ENCODE data around the gene SHQ1.

SHQ1 gene

DNA sequence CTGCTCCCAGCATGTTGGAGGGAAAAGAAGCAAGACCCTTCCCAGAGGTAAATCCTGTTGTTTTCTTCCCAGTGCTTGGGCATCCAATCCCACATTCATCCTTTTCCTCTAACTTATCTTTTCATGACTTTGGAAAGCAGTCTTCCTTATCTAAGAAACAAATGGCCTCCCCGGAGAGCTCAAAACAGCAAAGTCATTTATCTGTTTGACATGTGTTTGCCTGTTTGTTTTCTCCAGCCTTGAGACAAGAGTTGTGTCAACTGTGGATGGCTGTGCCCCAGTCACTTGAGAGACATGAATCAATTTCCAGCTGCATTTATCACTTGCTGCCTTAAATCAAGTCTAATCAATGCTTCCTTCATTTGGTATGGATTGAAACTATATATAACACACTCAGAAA is 103.9 kb downstream of the SHQ1 start:
- ChIA-PET POLR2A (no interaction called here), CTCF (interaction anchor here (0.6 to 0.7 kb wide), 3 partner anchors 67 to 811 kb away, joined by 3 read pairs; no protein-coding TSS in a partner anchor)
- Histone ChIP-seq H3K9me3 (ENCODE audit: control insufficient read depth, insufficient read depth, low read depth, low read length) (no peaks in the 10 kb centered on the region), H3K27ac (ENCODE audit: extremely low read depth, low read depth, low read length) (no peak overlapping the region), H3K36me3 (ENCODE audit: control insufficient read depth in 2 of 2, insufficient read depth in 1 of 2, low read length in 2 of 2) (no peaks in the 10 kb centered on the region), H3K4me3 (ENCODE audit: low read depth, low read length) (no peak overlapping the region), H3K4me1 (ENCODE audit: control insufficient read depth, insufficient read depth, low read length) (0 out of 2 replicates have a peak, but pooled peaks cover 2% of the 10 kb centered on the region)
- TF ChIP-seq ZNF561 (tag by site-specific recombination; IDR thresholded peaks at IDR 0.05; ENCODE audit: borderline replicate concordance) (no peak), FEZF1 (tag by site-specific recombination; IDR thresholded peaks at IDR 0.05) (0 out of 2 replicates have a peak, but pooled peaks have one; percentile 17)

GRCh38 chr3:72739531-72740466 is 108.4 kb downstream of the SHQ1 start:
- POLR2A ChIA-PET = interaction anchor here (1.2 kb wide), 1 partner anchor 59 kb away, joined by 3 read pairs; no protein-coding TSS in a partner anchor
- no peaks in the 10 kb centered on the region for H3K9me3 ChIP-seq (ENCODE audit: control insufficient read depth, insufficient read depth, low read depth, low read length)
- TF ChIP-seq HOXD13 (CRISPR knock-in tag; IDR thresholded peaks at IDR 0.05; ENCODE audit: borderline replicate concordance) (no peak), SCRT2 (tag by site-specific recombination; IDR thresholded peaks at IDR 0.05) (peak; percentile 66), ZNF548 (tag by site-specific recombination; IDR thresholded peaks at IDR 0.05) (peak; percentile 48; the same call in 1 of the 2 replicates), ZNF571 (tag by site-specific recombination; IDR thresholded peaks at IDR 0.05) (no peak), INSM2 (tag by site-specific recombination; IDR thresholded peaks at IDR 0.05) (no peak)
- H3K27ac ChIP-seq (ENCODE audit: extremely low read depth, low read depth, low read length) = no peak overlapping the region
- CTCF ChIA-PET = interaction anchor here (1.1 to 1.2 kb wide), 2 partner anchors 74 to 83 kb away, joined by 3 to 4 read pairs; no protein-coding TSS in a partner anchor
- no peak overlapping the region for H3K4me3 ChIP-seq (ENCODE audit: low read depth, low read length)
- no peaks in the 10 kb centered on the region for H3K36me3 ChIP-seq (ENCODE audit: control insufficient read depth in 2 of 2, insufficient read depth in 1 of 2, low read length in 2 of 2)
- H3K4me1 ChIP-seq (ENCODE audit: control insufficient read depth, insufficient read depth, low read length) = no peaks in the 10 kb centered on the region

DNA sequence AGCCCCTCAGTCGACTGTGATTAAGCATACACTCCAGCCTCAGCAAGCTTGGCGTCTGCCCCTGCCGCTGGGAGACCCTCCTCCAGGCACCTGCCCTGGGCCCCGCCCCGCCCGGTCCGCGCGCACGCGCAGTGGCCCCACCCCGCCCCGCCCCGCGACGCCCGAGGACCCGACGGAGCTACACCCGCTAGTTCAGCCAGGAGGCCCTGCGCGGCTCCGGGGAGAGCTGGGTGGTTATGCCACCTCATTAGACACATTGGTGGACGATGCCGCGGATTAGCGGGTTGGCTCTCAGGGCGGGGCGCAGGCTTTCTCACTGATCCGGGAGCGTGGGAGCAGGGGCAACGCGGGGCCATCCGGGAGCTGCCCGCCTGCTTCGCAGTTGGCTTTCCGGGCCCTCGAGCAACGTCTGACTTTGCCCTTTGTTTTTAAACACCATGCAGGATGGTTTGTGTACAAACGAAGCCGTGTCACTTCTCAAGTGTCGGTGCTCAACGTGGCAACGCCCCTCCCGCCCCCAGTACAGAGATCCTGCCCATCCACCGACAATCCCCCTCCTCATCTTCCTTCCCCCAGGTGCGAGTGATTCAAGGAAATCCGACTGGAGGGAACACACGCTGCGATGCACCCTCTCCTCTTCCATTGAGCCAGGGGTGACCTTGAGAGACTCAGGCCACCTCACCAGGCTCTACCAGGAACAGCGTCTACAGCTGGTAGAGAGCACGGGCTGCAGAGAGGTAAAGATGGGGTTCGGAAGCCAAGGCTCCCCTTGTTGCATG is 109.3 kb downstream of the SHQ1 start:
- no peaks in the 10 kb centered on the region for H3K36me3 ChIP-seq (ENCODE audit: control insufficient read depth in 2 of 2, insufficient read depth in 1 of 2, low read length in 2 of 2)
- no peak overlapping the region for H3K27ac ChIP-seq (ENCODE audit: extremely low read depth, low read depth, low read length)
- ChIA-PET CTCF (interaction anchor here (1.1 to 1.2 kb wide), 2 partner anchors 73 to 83 kb away, joined by 3 to 4 read pairs; no protein-coding TSS in a partner anchor), POLR2A (interaction anchor here (1.2 kb wide), 1 partner anchor 60 kb away, joined by 3 read pairs; no protein-coding TSS in a partner anchor)
- no peaks in the 10 kb centered on the region for H3K9me3 ChIP-seq (ENCODE audit: control insufficient read depth, insufficient read depth, low read depth, low read length)
- no peaks in the 10 kb centered on the region for H3K4me1 ChIP-seq (ENCODE audit: control insufficient read depth, insufficient read depth, low read length)
- peak overlapping the region; percentile 41 for H3K4me3 ChIP-seq (ENCODE audit: low read depth, low read length)
- TF ChIP-seq SP3 (tag by site-specific recombination; IDR thresholded peaks at IDR 0.05) (0 out of 2 replicates have a peak, but pooled peaks have one; percentile 9), ZBTB26 (tag by site-specific recombination; optimal IDR thresholded peaks at IDR 0.05) (peak; percentile 30), ZNF335 (tag by site-specific recombination; conservative IDR thresholded peaks at IDR 0.05) (peak; percentile 81), PRDM10 (tag by site-specific recombination; IDR thresholded peaks at IDR 0.05) (peak; percentile 49), ZSCAN16 (tag by site-specific recombination; IDR thresholded peaks at IDR 0.05) (no peak), ZBTB8A (tag by site-specific recombination; IDR thresholded peaks at IDR 0.05) (peak; percentile 60), KLF1 (tag by site-specific recombination; IDR thresholded peaks at IDR 0.05) (peak; percentile 26; the same call in 1 of the 2 replicates), HOXC10 (CRISPR knock-in tag; IDR thresholded peaks at IDR 0.05) (no peak), ZFP41 (tag by site-specific recombination; IDR thresholded peaks at IDR 0.05; ENCODE audit: borderline replicate concordance) (no peak), IKZF3 (tag by site-specific recombination; IDR thresholded peaks at IDR 0.05) (no peak)
- TF ChIP-seq, protein P1, sequence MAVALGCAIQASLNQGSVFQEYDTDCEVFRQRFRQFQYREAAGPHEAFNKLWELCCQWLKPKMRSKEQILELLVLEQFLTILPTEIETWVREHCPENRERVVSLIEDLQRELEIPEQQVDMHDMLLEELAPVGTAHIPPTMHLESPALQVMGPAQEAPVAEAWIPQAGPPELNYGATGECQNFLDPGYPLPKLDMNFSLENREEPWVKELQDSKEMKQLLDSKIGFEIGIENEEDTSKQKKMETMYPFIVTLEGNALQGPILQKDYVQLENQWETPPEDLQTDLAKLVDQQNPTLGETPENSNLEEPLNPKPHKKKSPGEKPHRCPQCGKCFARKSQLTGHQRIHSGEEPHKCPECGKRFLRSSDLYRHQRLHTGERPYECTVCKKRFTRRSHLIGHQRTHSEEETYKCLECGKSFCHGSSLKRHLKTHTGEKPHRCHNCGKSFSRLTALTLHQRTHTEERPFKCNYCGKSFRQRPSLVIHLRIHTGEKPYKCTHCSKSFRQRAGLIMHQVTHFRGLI (tag by site-specific recombination; IDR thresholded peaks at IDR 0.05) = no peak

Measured in HEK293 (cell line).